ENCODE measurements around the gene OR6B2.

DNA sequence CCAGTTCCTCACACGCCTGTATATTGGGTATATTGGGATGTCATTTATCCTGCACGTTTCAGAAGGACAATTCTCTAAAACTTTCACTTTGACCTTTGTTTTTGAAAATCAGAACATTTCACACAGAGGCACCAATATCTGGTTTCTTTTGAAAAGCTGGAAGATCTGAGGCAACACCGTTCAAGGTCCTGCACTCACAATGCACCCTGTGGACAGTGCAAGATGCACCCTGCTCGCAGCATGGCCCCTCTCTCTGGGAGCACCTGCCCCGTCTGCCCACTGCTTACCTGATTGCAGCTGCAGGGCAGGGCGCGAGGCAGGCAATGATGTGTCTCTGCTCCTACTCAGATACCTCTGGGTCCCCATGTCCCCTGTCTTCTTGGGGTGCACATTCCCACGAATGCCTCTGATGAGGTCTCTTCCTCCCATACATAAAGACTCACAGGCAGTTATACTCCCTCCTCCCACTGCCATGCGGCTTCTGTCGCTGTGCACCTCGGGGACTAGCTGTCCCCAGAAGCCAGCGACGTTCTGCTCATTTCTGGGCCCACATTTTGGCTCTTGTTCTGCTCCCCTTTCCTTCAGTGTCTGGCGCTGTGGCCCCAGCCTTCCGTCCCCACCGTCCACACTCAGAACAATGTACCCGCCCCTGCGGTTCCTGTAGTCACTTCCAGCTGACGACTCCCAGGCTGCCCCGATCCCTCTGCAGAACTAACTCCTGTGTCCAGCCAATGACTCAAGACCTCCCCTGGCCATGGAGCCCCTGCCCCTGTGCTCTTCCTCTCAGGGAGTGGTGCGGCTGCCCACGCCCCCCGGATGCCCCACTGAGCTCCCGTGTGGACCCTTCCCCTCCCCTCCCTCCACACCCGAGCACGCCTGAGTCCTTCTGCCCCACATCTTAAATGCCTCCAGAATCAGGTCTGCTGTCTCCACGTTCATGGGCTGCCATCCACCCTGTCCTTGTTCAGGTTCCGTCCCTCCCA lies 23.2 kb upstream of the OR6B2 start, which contains the start of gene OR6B3:
- no peak for TF ChIP-seq EZH2phosphoT487 (IDR thresholded peaks at IDR 0.05; ENCODE audit: low read depth, severe bottlenecking, unreplicated experiment)
- TF ChIP-seq, protein P1, sequence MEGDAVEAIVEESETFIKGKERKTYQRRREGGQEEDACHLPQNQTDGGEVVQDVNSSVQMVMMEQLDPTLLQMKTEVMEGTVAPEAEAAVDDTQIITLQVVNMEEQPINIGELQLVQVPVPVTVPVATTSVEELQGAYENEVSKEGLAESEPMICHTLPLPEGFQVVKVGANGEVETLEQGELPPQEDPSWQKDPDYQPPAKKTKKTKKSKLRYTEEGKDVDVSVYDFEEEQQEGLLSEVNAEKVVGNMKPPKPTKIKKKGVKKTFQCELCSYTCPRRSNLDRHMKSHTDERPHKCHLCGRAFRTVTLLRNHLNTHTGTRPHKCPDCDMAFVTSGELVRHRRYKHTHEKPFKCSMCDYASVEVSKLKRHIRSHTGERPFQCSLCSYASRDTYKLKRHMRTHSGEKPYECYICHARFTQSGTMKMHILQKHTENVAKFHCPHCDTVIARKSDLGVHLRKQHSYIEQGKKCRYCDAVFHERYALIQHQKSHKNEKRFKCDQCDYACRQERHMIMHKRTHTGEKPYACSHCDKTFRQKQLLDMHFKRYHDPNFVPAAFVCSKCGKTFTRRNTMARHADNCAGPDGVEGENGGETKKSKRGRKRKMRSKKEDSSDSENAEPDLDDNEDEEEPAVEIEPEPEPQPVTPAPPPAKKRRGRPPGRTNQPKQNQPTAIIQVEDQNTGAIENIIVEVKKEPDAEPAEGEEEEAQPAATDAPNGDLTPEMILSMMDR (IDR thresholded peaks at IDR 0.05; ENCODE audit: poor library complexity): no peak
